ENCODE data around the gene MSL3.

DNA sequence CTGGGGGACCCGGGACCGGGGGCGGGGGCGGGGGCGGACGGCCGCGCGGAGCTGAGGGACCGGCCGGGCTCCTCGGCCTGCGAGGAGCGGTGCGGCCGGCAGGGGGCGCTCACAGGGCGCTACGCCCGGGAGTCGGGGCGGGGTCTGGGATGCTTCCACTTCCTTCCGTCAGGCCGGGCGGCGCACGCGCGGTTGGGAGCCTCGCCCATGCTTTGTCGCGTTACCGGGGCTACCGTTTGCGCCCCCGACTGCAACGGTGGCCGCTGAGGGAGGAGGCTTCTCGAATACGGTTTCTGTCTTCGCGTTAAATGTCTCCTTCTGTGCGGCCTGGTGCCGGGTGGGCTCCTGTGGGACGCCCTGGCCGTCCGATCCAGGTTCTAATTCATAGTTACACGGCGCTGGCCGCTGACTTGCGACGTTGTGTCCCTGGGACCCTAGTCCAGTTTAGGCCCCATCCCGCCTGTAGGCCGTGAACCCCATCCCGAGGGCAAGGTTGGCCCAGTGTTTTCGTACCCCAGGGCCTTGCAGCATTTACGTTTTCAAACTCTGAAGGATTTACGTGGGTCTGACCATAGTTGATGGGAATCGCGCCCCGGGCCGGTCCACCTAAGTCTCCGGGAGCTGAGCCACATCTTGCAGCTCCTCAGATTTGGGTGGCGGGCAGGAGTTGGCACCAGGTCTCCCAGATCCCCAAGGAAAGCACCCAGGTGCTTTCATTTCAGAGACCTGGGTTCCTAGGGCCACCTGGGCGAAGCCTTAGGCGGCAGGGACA, 549 bp downstream of the MSL3 start:
- TF ChIP-seq, protein P1, sequence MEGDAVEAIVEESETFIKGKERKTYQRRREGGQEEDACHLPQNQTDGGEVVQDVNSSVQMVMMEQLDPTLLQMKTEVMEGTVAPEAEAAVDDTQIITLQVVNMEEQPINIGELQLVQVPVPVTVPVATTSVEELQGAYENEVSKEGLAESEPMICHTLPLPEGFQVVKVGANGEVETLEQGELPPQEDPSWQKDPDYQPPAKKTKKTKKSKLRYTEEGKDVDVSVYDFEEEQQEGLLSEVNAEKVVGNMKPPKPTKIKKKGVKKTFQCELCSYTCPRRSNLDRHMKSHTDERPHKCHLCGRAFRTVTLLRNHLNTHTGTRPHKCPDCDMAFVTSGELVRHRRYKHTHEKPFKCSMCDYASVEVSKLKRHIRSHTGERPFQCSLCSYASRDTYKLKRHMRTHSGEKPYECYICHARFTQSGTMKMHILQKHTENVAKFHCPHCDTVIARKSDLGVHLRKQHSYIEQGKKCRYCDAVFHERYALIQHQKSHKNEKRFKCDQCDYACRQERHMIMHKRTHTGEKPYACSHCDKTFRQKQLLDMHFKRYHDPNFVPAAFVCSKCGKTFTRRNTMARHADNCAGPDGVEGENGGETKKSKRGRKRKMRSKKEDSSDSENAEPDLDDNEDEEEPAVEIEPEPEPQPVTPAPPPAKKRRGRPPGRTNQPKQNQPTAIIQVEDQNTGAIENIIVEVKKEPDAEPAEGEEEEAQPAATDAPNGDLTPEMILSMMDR (conservative IDR thresholded peaks at IDR 0.05): peak; percentile 55
- no peak for TF ChIP-seq EZH2 (IDR thresholded peaks at IDR 0.05; ENCODE audit: low read depth)

Data from PC-9 (cell line).